K562 (cell line): ENCODE data around the gene DDX18. TPM values are rescaled to one million over a fixed set of nuclear protein-coding genes. Genes with fewer than 3 reads are reported as not detected.

Experiments
- ATAC-seq: fragments of 200-7000 bp; cut with Tn5 transposase; 3 replicates; pipeline ENCODE4 v1.9.1; 2020; ENCODE audit warnings: moderate library complexity
- BruUV-seq: library from RNA; stranded (reverse); fragments of 400-500 nt; replicated peaks from 2 replicates; lab custom pipeline; 2021; lab: Mats Ljungman, UMichigan
- CTCF ChIA-PET: fragments of 300-600 bp; formaldehyde crosslinking; extraction: SDS; loops from one replicate; lab custom pipeline; 2021; ENCODE audit warnings: low intra/inter-chr PET ratio; lab: Yijun Ruan, JAX
- POLR2A ChIA-PET: fragments of 300-600, 350-650 bp; sonication (Branson Sonifier 250); formaldehyde crosslinking; extraction: SDS; loops from one replicate; lab custom pipeline; 2021; ENCODE audit warnings: antibody characterized with exemption, inconsistent platforms; lab: Yijun Ruan, JAX
- DNase-seq, 4 experiments: peaks; one replicate each; pipeline versions ENCODE4 v3.0.0 to v3.0.0-alpha.2; 2011 to 2018; ENCODE audit warnings: low spot score in 3 of 4, mixed read lengths in 3 of 4; ENCODE audit errors: extremely low read depth in 1 of 4
- FAIRE-seq: peaks from 2 replicates; lab custom pipeline; 2011; peaks lifted over from hg19 to GRCh38; lab: Jason Lieb, UNC
- H2AFZ ChIP-seq: 2 replicates; pipeline ENCODE4 v1.6.0; 2011; ENCODE audit warnings: low read depth, low read length, control low read depth, inconsistent platforms
- H3K27ac ChIP-seq: fragments of 200-600 bp; 3 replicates; pipeline ENCODE4 v1.8.0; 2011; ENCODE audit warnings: low read depth, mild to moderate bottlenecking, control low read depth, inconsistent platforms, low read length, moderate library complexity, mixed read lengths; ENCODE audit errors: extremely low read depth
- H3K27me3 ChIP-seq, 2 experiments: fragments of 300-600 bp in 1 of 2; 2 replicates in 1 of 2; 3 replicates in 1 of 2; pipeline versions ENCODE4 v1.6.0 to v1.8.0; 2011; ENCODE audit warnings: inconsistent platforms in 2 of 2, low read length in 2 of 2, mild to moderate bottlenecking in 1 of 2, mixed read lengths in 1 of 2, moderate library complexity in 1 of 2; ENCODE audit not compliant: control insufficient read depth in 2 of 2, insufficient read depth in 2 of 2
- H3K36me3 ChIP-seq: fragments of 300-600 bp; 3 replicates; pipeline ENCODE4 v1.8.0; 2011; ENCODE audit warnings: mild to moderate bottlenecking, low read length, inconsistent platforms; ENCODE audit not compliant: control insufficient read depth, insufficient read depth
- H3K4me1 ChIP-seq, 2 experiments: fragments of 200-600 bp in 1 of 2; replicated peaks in 1 of 2; 2 replicates in 1 of 2; 3 replicates in 1 of 2; pipeline versions ENCODE4 v1.5.1 to v1.8.0; 2011; ENCODE audit warnings: inconsistent platforms in 2 of 2, low read length in 2 of 2, mild to moderate bottlenecking in 1 of 2, mixed read lengths in 1 of 2, moderate library complexity in 1 of 2; ENCODE audit not compliant: control insufficient read depth in 2 of 2, insufficient read depth in 2 of 2
- H3K4me2 ChIP-seq: 2 replicates; pipeline ENCODE4 v1.6.1; 2011; ENCODE audit warnings: low read length, control low read depth, inconsistent platforms, mixed read lengths; ENCODE audit not compliant: insufficient read depth
- H3K4me3 ChIP-seq: fragments of 200-600 bp; sonication (generic), shearing (Covaris generic); 2 replicates; pipeline ENCODE4 v1.5.1; 2016; ENCODE audit warnings: control low read depth, inconsistent platforms
- H3K79me2 ChIP-seq: fragments of 200-600 bp; 3 replicates; pipeline ENCODE4 v1.8.0; 2011; ENCODE audit warnings: low read length, inconsistent platforms; ENCODE audit not compliant: control insufficient read depth, insufficient read depth
- H3K9ac ChIP-seq, 2 experiments: 2 replicates each; pipeline versions ENCODE4 v1.6.0 to v1.6.1; 2011; ENCODE audit warnings: low read depth in 2 of 2, low read length in 2 of 2, control low read depth in 1 of 2, inconsistent platforms in 1 of 2, mild to moderate bottlenecking in 1 of 2, mixed read lengths in 1 of 2; ENCODE audit not compliant: insufficient read depth in 1 of 2
- H3K9me1 ChIP-seq: one replicate; pipeline ENCODE4 v1.6.0; 2011; ENCODE audit warnings: inconsistent platforms, mild to moderate bottlenecking, low read length, moderate library complexity; ENCODE audit not compliant: control insufficient read depth, insufficient read depth
- H3K9me3 ChIP-seq: replicated peaks from 2 replicates; pipeline ENCODE4 v1.5.1; 2011; ENCODE audit warnings: low read depth, low read length, inconsistent platforms; ENCODE audit not compliant: control insufficient read depth, insufficient read depth
- H4K20me1 ChIP-seq: replicated peaks from 2 replicates; pipeline ENCODE4 v1.6.1; 2011; ENCODE audit warnings: low read length, inconsistent platforms, mixed read lengths; ENCODE audit not compliant: control insufficient read depth, insufficient read depth
- ARID1B ChIP-seq: fragments of 450-650 bp; IDR thresholded peaks from 2 replicates; pipeline ENCODE4 v1.6.1; 2016; ENCODE audit warnings: antibody characterized with exemption, mild to moderate bottlenecking, inconsistent platforms
- FOS ChIP-seq: IDR thresholded peaks from 3 replicates; pipeline ENCODE4 v1.6.1; 2011; ENCODE audit not compliant: insufficient read length; ENCODE audit errors: extremely low read depth
- FOXA3 ChIP-seq, 2 experiments: fragments of 450-650 bp in 1 of 2; sonication (generic) in 1 of 2; formaldehyde crosslinking; IDR thresholded peaks in 1 of 2; conservative IDR thresholded peaks in 1 of 2; 2 replicates each; pipeline versions ENCODE4 v1.4.0 to v1.8.0; 2020 to 2022; ENCODE audit warnings: mild to moderate bottlenecking in 2 of 2, missing genetic modification reagents in 1 of 2
- GABPB2 ChIP-seq: fragments of 250-450 bp; sonication (Bioruptor Pico); conservative IDR thresholded peaks from 2 replicates; pipeline ENCODE4 v1.5.1; 2021; ENCODE audit warnings: mild to moderate bottlenecking
- RBM15 ChIP-seq: fragments of 200-400 bp; formaldehyde crosslinking; IDR thresholded peaks from 2 replicates; pipeline ENCODE4 v1.6.1; 2018; ENCODE audit warnings: mild to moderate bottlenecking, low read length, moderate library complexity; ENCODE audit not compliant: insufficient read depth
- SMAD1 ChIP-seq: fragments of 150-350 bp; IDR thresholded peaks from 2 replicates; pipeline ENCODE4 v1.6.1; 2014; ENCODE audit warnings: low read length, low read depth; ENCODE audit not compliant: partially characterized antibody
- SMARCA4 ChIP-seq: fragments of 450-650 bp; IDR thresholded peaks from 2 replicates; pipeline ENCODE4 v1.6.1; 2016
- SNAPC5 ChIP-seq: fragments of 250-450 bp; sonication (Bioruptor Pico); IDR thresholded peaks from 2 replicates; pipeline ENCODE4 v1.8.0; 2021; ENCODE audit warnings: moderate library complexity, mild to moderate bottlenecking, inconsistent platforms
- SPI1 ChIP-seq: IDR thresholded peaks from 2 replicates; pipeline ENCODE4 v1.6.1; 2011; ENCODE audit warnings: low read depth, low read length, control low read depth, borderline replicate concordance
- STAT6 ChIP-seq: sonication (generic); formaldehyde crosslinking; IDR thresholded peaks from 2 replicates; pipeline ENCODE4 v1.8.1; 2023; ENCODE audit warnings: mild to moderate bottlenecking, missing genetic modification reagents
- ZNF12 ChIP-seq: sonication (generic); formaldehyde crosslinking; IDR thresholded peaks from 2 replicates; pipeline ENCODE4 v1.4.0; 2020; ENCODE audit warnings: mild to moderate bottlenecking, missing genetic modification reagents
- ZNF668 ChIP-seq: fragments of 250-450 bp; sonication (Bioruptor Pico); IDR thresholded peaks from 2 replicates; pipeline ENCODE4 v1.8.0; 2022; ENCODE audit warnings: mild to moderate bottlenecking, inconsistent platforms
- in situ Hi-C: fragments of 300-500 bp; cut with MboI; formaldehyde crosslinking; loops from 4 replicates; pipeline ENCODE4 v1.15.0; 2018; ENCODE audit warnings: inconsistent platforms, mixed read lengths
- intact Hi-C: fragments of 100-400 bp; cut with micrococcal nuclease; formaldehyde crosslinking; loops from 2 replicates; pipeline ENCODE4 v1.14.2; 2022
- polyA plus RNA-seq, 8 experiments: library from polyadenylated mRNA; depleted of rRNA in 4 of 8; stranded (reverse) in 5 of 8; unstranded in 3 of 8; fragments of >200 nt; fragmentation: Nextera tagmentation in 2 of 8; fragmentation: Illumina TruSeq in 1 of 8; extraction: Ambion mirVana in 2 of 8; extraction: Trizol in 1 of 8; gene quantifications; 2 replicates each; pipeline versions ENCODE4 v1.2.1 to v1.2.3, GENCODE V29; 2011 to 2014; ENCODE audit warnings: inconsistent platforms in 1 of 8, missing spikeins in 1 of 8
- total RNA-seq, 7 experiments: library from RNA; depleted of rRNA in 6 of 7; stranded (reverse); fragments of >200 nt in 6 of 7; fragmentation: Illumina TruSeq in 2 of 7; extraction: Trizol in 2 of 7; gene quantifications; 2 replicates each; pipeline versions ENCODE4 v1.2.1 to v1.2.3, GENCODE V29; 2011 to 2021; ENCODE audit warnings: low replicate concordance in 1 of 7

DDX18 gene
- total and polyA plus RNA-seq, 9 of the 15 experiments (the other 6 are each of a cell fraction or from before 2014, with no cell fraction given): 67.9 to 156 (median 116) TPM

GRCh38 chr2:117859924-117860647, 45.6 kb downstream of the DDX18 start (continued):
- TF ChIP-seq SPI1 (no peak), FOXA3 (CRISPR knock-in tag; conservative IDR thresholded peaks at IDR 0.05 in 1 of 2, IDR thresholded peaks at IDR 0.05 in 1 of 2) (no peak), STAT6 (CRISPR knock-in tag) (no peak), ARID1B (no peak), SMARCA4 (no peak), ZNF668 (CRISPR knock-in tag) (no peak), GABPB2 (no peak), SNAPC5 (CRISPR knock-in tag) (no peak)

GRCh38 chr2:117862459-117862858, 48.0 kb downstream of the DDX18 start:
- in situ Hi-C loops: no loop called here
- intact Hi-C loops: no loop called here
- TF ChIP-seq SMAD1: no peak
- peak; percentile 82; the same call in 1 of the 2 replicates for TF ChIP-seq ZNF12 (CRISPR knock-in tag)
- TF ChIP-seq FOS: no peak
- no peak for TF ChIP-seq RBM15
- TF ChIP-seq, all 486 proteins: peak for 1
- DNase-seq: no peak
- no peaks in the 10 kb centered on the region for H3K9me1 ChIP-seq
- no peak overlapping the region for H3K27ac ChIP-seq
- BruUV-seq: no TSS peak
- ChIA-PET POLR2A (interaction anchor here (0.9 kb wide), 1 partner anchor 10 kb away, joined by 3 read pairs; no protein-coding TSS in a partner anchor), CTCF (no interaction called here)
- H3K4me2 ChIP-seq: no peak overlapping the region
- no peaks in the 10 kb centered on the region for H3K9me3 ChIP-seq
- no peaks in the 10 kb centered on the region for H3K36me3 ChIP-seq
- no peak overlapping the region for H2AFZ ChIP-seq
- H3K4me1 ChIP-seq: peaks cover 0 to 6% of the 10 kb centered on the region in 2 experiments; a peak in 1 of 5 replicates
- no peak for ATAC-seq
- H3K79me2 ChIP-seq: no peaks in the 10 kb centered on the region
- FAIRE-seq: no peak
- no peaks in the 10 kb centered on the region for H4K20me1 ChIP-seq
- no peak overlapping the region for H3K4me3 ChIP-seq
- no peak overlapping the region for H3K9ac ChIP-seq
- H3K27me3 ChIP-seq: peaks cover 7 to 30% of the 10 kb centered on the region in 2 experiments; a peak in 3 of 5 replicates
